Measurements from ENCODE around the gene LRRC49.

- no peak for TF ChIP-seq CTCF (IDR thresholded peaks at IDR 0.05)
- TF ChIP-seq POLR2A (IDR thresholded peaks at IDR 0.05) = no peak
- TF ChIP-seq POLR2AphosphoS5 (IDR thresholded peaks at IDR 0.05) = no peak
These were observed 188.1 kb downstream of the LRRC49 start for GRCh38 chr15:71080705-71081104.
